CMK (cell line): Measurements from ENCODE around the gene SPACA5B.
"Not testable (repeated sequence)": the region's sequence is repeated elsewhere in the genome, so short reads cannot be mapped to it uniquely, and the experiment has no call there.

ENCODE experiments used
- DNase-seq: peaks from one replicate; pipeline ENCODE4 v3.0.0-alpha.2; 2010; ENCODE audit warnings: low read depth

The SPACA5B gene

DNA sequence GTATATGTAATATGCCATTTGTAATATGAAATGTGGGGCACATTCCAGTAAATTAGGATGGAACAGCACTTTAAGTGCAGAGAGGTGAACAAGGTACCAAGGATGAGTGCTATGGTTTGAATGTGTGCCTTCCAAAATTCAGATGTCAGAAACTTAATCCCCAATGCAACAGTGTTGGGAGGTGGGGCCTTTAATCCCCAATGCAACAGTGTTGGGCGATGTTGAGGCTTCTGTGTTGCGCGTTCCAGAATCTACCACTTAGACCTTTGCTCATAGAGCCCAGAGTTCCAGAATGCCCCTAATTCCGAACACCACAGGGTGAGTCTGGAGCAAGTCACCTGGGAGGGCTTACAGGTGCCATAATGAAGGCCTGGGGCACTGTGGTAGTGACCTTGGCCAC is at the start of gene SPACA5B:
TSS of gene SPACA5B (plus strand) at position 301 of the 400 bp plus-strand sequence. CDS start at position 363, 62 bp downstream.
- not testable (repeated sequence) for DNase-seq

DNA sequence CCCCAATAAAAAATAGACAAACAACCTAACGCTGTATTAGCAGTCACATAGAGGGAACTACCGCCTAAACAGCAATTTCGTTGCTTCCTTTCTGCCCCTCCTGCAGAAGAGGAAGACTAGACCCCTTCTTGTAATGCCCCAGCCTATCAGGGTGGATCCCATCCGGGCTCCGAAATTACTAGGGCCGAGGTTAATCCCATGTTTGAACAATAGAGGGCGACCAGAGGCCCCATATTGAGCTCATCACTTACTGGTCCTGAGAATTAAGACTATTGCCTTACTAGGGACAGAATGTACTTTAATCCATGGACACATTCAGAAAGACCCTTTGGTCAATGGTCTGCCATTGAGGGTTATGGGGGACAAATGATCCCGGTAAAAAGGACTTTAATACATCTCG is 47.2 kb upstream of the SPACA5B start:
- peak; percentile 8 for DNase-seq

DNA sequence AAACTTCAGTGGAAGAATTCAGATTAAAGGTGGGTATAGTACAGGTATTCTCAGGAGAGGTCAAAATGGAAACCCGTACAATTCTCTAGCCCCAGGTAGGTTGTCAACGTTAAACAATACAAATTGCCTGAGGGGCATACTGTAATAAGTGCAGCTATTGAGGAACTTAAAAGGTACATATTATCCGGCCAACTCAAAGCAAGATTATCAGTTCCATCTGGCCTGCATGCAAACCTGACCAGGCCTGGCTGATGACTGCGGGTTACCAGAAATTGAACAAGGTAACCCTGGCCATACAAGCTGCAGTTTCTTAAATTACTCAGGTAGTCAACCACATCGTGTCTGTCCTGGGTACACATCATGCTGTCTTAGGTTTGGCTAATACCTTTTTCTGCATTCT is 46.7 kb upstream of the SPACA5B start:
- no peak for DNase-seq

DNA sequence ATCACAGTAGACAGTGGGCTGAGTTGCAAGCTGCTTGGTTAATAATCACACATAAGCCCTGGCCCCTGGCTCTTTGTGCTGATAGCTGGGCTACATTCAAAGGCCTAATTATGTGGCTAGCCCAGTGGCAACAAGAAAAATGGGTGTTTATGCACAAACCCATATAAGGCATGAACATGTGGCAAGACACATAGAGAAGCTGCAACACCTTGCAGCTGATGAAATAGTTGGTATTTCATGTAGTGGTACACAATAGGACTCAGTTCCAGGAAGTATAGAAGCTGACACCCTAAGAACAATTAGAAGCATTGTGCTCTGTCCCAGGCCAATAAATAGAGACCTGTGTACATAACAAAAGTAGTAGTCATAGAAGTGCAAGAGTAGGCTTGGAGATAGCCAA is 44.3 kb upstream of the SPACA5B start:
- no peak for DNase-seq

DNA sequence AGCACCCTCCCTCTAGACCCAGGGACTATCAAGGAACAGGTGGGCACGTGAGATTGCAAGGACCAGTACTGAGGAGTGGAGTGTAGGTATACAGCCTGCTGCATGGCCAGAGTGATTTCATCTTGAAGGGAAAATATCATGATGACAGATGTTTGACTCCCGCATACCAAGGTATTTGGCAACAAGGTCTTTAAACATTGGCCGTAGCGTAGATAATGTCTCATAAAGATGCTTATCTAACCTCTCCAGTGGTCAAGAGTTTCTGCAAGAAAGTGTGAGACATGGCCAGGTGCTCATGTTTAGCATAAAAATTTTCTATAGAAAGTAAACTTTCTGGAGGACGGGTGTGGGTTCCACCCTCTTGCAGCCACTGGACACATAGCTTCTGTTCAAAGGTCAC is 40.3 kb upstream of the SPACA5B start:
- no peak for DNase-seq

DNA sequence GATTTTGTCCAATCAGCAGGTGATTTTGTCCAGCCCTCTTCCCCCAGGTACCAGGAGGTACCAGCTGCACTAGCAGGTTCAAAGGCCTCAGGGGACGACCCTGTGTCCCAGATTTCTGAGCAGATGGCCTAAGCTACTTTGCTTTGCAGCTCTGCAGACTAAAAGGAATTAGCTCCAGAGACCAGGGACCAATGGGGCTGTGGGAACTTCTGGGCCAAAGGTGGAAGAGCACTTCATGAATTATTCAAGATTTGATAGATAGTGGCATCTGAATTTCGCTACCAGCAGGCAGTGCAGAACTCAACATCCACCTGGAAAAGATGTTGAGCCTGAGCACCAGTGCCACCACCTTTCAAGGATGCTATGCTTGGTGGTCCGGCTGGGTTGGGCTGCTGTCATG is 37.9 kb upstream of the SPACA5B start:
- DNase-seq = not testable (repeated sequence)

DNA sequence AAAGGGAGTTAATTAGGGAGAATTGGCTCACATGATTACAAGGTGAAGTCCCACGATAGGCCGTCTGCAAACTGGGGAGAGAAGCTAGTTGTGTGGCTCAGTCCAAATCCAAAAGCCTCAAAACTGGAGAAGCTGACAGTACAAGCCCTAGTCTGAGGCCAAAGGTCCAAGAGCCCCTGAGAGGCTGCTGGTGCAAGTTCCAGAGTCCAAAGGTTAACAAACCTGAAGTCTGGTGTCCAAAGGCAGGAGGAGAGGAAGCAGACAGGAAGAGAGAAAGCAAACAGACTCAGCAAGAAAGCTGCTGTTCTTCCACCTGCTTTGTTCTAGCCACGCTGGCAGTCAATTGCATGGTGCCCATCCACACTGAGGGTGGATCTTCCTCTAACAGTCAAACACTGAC is 29.0 kb upstream of the SPACA5B start:
- DNase-seq = no peak

DNA sequence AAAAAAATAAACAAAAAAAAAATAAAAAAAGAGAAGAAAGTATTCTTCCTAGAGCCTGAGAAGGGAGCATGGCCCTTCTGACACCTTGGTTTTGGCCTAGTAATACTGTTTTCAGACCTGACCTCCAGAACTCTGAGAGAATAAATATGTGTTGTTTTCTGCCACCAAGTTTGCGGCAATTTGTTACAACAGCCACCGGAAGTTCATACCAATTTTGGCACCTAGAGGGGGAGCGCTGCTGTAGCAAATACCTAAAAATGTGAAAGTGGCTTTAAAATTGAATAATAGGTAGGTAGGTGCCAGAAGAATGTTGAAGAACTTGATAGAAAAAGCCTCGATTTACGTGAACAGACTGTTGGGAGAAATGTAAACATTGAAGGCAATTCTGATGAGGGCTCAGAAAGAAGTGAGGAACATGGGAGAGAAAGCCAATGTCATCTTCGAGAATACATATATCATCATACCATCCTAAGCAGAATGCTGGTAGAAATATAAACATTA is 27.5 kb upstream of the SPACA5B start:
- DNase-seq = no peak

DNA sequence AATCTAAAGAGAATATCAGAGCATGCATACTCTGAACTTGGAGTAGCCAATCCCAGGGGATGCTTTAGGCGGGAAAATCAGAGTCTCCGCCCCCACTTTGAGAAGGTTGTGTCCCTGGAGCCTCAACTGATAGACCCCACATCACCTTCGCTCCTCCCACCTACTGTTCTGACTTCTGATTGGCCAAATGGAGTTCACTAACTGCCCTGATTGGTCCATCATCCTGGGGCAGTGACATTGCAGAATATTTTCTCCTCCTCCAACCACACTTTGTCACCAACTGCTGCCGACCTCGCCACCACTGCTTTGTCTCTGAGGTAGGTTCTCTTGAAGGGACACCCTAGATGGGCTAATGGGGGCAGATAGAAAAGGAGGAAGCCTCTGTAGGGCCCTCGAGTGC is 22.7 kb upstream of the SPACA5B start:
- DNase-seq = no peak

DNA sequence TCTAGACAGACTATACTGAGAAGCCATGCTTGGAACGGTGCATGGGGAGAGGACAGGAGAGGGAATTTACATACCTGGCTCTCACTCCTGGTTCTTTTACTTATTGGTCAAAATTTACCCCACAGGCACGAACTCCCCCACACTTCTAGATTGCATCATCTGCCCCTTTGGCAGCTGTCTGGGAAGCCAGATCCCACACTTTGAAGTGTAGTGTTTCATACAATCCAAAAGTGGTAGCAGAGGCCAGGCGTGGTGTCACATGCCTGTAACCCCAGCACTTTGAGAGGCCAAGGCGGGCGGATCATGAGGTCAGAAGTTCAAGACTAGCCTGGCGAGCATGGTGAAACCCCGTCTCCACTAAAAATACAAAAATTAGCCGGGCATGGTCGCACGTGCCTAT is 5.1 kb upstream of the SPACA5B start:
- not testable (repeated sequence) for DNase-seq

DNA sequence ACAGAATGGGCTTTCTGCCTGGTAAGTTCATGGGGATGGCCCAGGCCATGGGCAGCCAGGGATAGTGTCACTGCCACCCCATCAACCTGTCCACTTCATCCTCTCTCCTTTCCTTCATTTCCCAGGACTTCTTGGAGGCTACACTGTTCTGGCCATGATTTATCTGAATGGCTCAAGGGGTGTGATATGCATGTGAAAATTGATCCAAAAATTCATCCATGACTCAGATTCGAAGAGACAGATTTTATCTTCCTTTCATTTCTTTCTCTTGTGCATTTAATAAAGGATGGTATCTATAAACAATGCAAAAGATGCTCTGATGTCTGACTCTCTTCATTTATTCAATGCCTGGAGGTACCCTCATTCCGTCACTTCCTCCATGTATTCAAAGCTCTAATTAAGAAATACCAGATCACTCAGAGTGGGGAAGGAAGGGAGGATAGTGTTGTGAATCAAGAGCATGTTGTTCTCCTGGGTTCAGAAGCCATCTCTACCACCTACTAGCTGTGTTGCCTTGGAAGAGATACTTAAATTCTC is 1.9 kb downstream of the SPACA5B start:
- DNase-seq = not testable (repeated sequence)

DNA sequence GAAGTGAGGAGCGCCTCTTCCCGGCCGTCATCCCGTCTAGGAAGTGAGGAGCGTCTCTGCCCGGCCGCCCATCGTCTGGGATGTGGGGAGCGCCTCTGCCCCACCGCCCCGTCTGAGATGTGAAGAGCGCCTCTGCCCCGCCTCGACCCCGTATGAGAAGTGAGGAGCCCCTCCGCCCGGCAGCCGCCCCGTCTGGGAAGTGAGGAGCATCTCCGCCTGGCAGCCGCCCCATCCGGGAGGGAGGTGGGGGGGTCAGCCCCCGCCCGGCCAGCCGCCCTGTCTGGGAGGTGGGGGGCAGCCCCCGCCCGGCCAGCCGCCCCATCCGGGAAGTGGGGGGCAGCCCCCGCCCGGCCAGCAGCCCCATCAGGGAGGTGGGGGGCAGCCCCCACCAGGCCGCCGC is 8.7 kb downstream of the SPACA5B start:
- not testable (repeated sequence) for DNase-seq

DNA sequence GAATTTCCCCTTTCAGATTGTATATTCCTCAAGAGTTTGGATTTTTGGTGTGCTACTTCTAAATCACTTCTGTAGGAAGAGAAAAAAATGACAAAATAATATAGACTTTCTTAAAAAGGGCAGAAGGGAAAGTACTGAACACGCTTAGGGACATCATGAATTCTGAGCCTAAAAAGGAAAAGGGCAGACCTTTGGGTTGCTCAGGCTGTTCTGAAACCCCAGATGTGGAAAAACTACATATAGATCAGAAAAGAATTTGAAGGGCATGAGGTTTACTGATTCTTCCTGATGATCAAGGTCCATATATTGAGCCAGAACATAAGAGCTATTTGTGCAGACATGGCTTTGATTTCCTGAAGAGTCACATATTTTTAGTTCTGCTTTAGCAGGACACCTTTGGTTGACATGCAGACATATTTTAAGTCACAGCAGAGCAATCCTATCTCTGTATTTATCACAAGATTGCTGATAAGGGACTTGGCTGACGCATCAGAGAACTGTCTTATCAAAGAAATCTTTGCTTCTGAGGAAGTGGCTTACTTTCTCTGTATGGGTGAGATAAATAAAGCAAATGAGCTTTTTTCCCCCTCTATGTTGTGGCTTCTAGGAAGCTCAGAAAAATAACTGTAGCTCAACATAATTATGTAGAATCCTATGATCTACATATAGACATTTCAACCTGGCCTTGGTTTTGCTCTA is 11.5 kb downstream of the SPACA5B start:
- DNase-seq = not testable (repeated sequence)

DNA sequence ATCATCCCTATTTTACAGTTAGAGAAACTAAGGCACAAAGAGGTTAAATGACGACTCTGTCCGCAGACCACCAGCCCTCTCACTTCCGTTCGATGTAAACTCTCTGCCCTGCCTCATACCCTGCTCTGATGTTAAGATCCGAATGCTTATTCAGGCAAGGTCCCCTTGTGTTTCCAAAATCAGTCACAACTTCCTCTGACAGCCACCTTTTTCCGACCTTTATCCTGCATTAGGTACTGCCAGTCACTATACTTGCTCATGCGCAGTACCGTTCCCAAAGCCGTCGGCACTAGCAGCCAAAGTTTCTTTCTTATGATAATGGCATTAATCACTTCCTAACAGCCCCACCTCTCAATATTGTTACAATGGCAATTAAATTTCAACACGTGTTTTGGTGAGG is 12.3 kb downstream of the SPACA5B start:
- DNase-seq = not testable (repeated sequence)

DNA sequence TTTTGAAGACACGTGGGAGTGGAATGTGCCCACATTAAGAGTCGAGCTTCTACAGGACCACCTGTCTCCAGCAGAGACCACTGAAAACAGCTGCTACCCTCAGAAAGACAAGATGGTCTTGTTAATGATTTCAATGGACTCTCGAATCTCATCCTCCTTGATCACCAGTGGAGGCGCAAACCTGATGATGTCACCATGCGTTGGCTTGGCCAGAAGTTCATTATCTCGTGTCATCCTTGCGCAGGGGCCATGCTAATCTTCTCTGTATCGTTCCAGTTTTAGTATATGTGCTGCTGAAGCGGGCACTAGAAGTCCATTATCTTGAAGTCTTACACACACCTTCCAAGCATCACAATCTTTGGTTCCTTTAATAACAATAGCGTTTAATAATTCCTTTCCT is 23.3 kb downstream of the SPACA5B start:
- DNase-seq = no peak

DNA sequence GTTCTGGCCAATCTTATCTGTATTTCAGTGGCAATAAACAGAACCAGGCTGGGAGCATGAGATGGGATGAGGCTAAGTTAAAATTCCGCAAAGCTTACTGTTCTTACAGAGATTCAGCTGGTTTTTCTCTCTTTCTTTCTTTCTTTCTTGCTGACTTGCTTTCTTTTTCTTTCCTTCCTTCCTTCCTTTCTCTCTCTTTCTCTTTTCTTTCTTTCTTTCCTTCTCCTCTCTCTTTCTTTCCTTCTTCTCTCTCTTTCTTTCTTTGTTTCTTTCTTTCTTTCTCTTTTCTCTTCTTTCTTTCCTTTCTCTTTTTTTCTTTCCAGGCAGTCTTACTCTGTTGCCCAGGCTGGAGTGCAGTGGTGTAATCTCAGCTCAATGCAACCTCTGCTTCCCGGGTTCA is 24.4 kb downstream of the SPACA5B start:
- no peak for DNase-seq

DNA sequence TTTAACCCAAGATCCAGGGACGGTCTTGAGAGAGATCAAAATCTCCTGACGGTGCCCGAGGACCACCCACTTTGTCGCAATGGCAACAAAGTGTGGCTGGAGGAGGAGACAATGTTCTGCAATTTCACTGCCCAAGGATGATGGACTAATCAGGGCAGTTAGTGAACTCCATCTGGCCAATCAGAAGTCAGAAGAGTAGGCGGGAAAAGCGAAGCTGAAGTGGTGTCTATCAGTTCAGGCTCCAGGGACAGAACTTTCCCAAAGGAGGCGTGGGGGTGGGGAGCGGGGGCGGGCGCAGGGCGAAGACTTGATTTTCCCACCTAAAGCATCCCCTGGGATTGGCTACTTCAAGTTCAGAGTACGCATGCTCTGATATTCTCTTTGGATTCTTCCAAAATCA is 25.6 kb downstream of the SPACA5B start:
- DNase-seq = no peak

DNA sequence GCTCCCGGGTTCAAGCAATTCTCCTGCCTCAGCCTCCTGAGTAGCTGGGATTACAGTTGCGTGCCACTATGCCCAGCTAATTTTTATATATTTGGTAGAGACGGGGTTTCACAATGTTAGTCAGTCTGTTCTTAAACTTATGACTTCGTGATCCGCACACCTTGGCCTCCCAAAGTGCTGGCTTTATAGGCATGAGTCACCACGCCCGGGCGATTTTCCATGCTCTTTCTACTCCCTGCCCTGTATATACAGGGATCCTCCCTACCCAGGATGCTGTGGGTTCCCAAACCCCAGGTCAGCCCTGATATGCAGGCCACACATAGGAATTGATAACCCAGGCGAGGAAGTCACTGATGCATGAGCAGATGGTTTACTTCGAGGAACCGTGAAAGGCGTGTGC is 34.8 kb downstream of the SPACA5B start:
- DNase-seq = no peak

DNA sequence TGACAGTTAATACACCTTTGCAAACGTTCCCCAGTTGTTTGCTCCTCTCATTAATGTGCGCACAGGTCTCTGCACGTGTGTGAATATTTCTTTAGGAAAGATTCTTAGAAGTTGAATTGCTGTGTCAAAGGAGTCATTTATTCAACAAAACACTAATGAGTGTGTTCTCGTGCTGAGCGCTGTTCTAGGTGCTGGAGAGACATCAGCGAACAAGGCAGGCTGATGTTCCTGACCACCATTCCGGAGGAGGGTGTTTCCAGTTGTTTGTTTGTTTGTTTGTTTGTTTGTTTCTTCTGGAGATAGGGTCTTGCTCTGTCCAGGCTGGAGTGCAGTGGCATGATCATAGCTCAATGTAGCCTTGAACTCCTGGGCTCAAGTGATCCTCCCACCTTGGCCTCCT is 35.9 kb downstream of the SPACA5B start:
- not testable (repeated sequence) for DNase-seq

DNA sequence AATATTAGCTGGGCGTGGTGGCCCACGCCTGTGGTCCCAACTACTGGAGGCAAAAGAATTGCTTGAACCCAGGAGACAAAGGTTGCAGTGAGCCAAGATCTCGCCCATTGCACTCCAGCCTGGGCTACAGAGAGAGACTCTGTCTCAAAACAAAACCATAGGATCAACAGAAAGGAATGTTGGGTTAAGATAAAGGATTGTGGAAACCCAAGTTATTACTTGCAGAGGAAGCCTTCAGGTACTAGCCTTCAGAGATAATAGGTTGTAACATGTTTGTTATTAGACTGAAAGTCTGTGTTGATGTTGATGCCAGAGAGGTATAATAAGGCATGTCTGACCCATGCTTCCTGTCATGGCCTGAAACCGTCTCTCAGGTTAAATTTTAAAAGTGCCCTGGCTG is 49.3 kb downstream of the SPACA5B start:
- no peak for DNase-seq

DNA sequence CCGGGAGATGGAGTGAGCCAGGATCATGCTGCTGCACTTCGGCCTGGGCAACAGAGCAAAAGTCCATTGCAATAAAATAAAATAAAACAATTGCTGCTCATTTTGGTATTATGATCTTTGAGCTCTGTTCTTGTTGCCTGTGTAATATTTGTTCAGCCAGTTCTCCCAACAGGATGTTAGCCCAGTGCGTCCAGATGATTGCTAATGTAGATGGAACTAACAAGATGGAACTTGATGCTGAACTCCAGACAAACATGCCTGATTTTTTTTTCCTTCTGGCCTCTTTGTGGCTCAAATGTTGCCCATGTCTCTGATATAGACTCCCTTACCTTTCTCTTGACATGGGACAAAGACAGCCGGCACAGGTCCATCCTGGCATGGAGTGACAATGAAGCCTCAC is 50.4 kb downstream of the SPACA5B start:
- DNase-seq = no peak

DNA sequence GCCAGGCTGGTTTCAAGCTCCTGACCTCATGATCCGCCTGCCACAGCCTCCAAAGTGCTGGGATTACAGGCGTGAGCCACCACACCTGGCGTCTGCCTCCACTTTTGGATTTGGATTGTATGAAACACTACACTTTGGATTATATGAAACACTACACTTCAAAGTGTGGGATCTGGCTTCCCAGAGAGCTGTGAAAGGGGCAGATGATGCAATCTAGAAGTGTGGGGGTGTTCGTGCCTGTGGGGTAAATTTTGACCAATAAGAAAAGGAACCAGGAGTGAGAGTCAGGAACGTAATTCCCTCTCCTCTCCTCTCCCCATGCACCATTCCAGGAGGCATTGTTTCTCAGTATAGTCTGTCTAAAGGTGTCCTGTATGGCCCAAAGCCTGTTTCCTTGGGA is 51.5 kb downstream of the SPACA5B start:
- DNase-seq = not testable (repeated sequence)
